Naive thymus-derived CD4-positive, alpha-beta T cell (primary cell): ENCODE results near the gene CD164L2. TPM values are rescaled to one million over a fixed set of nuclear protein-coding genes. Genes with fewer than 3 reads are reported as not detected.
A peak's percentile ranks its signal among the peaks of the same experiment; 100 is the strongest.

Experiments
- ATAC-seq: fragments of 150-1000 bp; cut with Tn5 transposase; 2 replicates; pipeline ENCODE4 v1.10.0; 2021; ENCODE audit warnings: mild to moderate bottlenecking, moderate library complexity
- CTCF ChIA-PET: fragments of 350-600 bp; sonication (Branson Sonifier 250); formaldehyde crosslinking; loops from one replicate; lab custom pipeline; 2021; ENCODE audit warnings: antibody characterized with exemption; lab: Charles Lee
- POLR2A ChIA-PET: fragments of 350-600 bp; sonication (Branson Sonifier 250); formaldehyde crosslinking; loops from one replicate; lab custom pipeline; 2021; ENCODE audit warnings: antibody characterized with exemption, inconsistent platforms; lab: Charles Lee
- DNase-seq, 9 donors: peaks; one replicate each; pipeline versions ENCODE4 v3.0.0 to v3.0.0-alpha.2; 2020 to 2022; ENCODE audit warnings: mixed read lengths in 1 of 9
- H3K27ac ChIP-seq: one replicate; pipeline ENCODE4 v1.7.0; 2013; ENCODE audit warnings: mild to moderate bottlenecking, low read depth, low read length, moderate library complexity
- H3K27me3 ChIP-seq, 2 donors: one replicate each; pipeline ENCODE4 v1.7.0; 2013; ENCODE audit warnings: low read length in 2 of 2, mild to moderate bottlenecking in 2 of 2, moderate library complexity in 2 of 2; ENCODE audit not compliant: control insufficient read depth in 2 of 2, insufficient read depth in 2 of 2
- H3K36me3 ChIP-seq, 3 experiments: 1 replicate in 2 of 3; 2 replicates in 1 of 3; pipeline ENCODE4 v1.7.0; 2013; ENCODE audit warnings: low read length in 3 of 3, mild to moderate bottlenecking in 3 of 3, moderate library complexity in 1 of 3; ENCODE audit not compliant: insufficient read depth in 3 of 3, control insufficient read depth in 2 of 3
- H3K4me1 ChIP-seq, 2 donors: one replicate each; pipeline ENCODE4 v1.7.0; 2013; ENCODE audit warnings: low read length in 2 of 2, mild to moderate bottlenecking in 2 of 2, moderate library complexity in 1 of 2; ENCODE audit not compliant: control insufficient read depth in 2 of 2, insufficient read depth in 2 of 2
- H3K4me3 ChIP-seq: 2 replicates; pipeline ENCODE4 v1.7.0; 2013; ENCODE audit warnings: mild to moderate bottlenecking, low read length
- H3K9me3 ChIP-seq, 3 experiments: 1 replicate in 2 of 3; 2 replicates in 1 of 3; pipeline ENCODE4 v1.7.0; 2013; ENCODE audit warnings: low read length in 3 of 3; ENCODE audit not compliant: control insufficient read depth in 2 of 3
- H3K27ac Mint-ChIP-seq, 9 donors: one replicate each; pipeline ENCODE4 v1.8.0; 2020 to 2022; ENCODE audit warnings: mixed read lengths in 9 of 9, mild to moderate bottlenecking in 8 of 9, moderate library complexity in 5 of 9, inconsistent platforms in 2 of 9
- H3K27me3 Mint-ChIP-seq, 5 donors: one replicate each; pipeline ENCODE4 v1.8.0; 2021 to 2022; ENCODE audit warnings: mixed read lengths in 5 of 5, mild to moderate bottlenecking in 1 of 5
- H3K36me3 Mint-ChIP-seq, 5 donors: one replicate each; pipeline ENCODE4 v1.8.0; 2020 to 2022; ENCODE audit warnings: mixed read lengths in 5 of 5, mild to moderate bottlenecking in 3 of 5, inconsistent platforms in 1 of 5
- H3K4me1 Mint-ChIP-seq, 7 donors: one replicate each; pipeline ENCODE4 v1.8.0; 2020 to 2022; ENCODE audit warnings: mixed read lengths in 7 of 7, mild to moderate bottlenecking in 3 of 7, inconsistent platforms in 1 of 7
- H3K4me3 Mint-ChIP-seq, 10 donors: one replicate each; pipeline ENCODE4 v1.8.0; 2020 to 2022; ENCODE audit warnings: mild to moderate bottlenecking in 10 of 10, mixed read lengths in 10 of 10, moderate library complexity in 6 of 10, inconsistent platforms in 2 of 10
- H3K9me3 Mint-ChIP-seq, 11 donors: one replicate each; pipeline ENCODE4 v1.8.0; 2020 to 2022; ENCODE audit warnings: mixed read lengths in 11 of 11, mild to moderate bottlenecking in 4 of 11, inconsistent platforms in 1 of 11, moderate library complexity in 1 of 11
- intact Hi-C, 2 donors: fragments of 100-400 bp; cut with micrococcal nuclease; formaldehyde crosslinking; loops; one replicate each; pipeline ENCODE4 v1.15.1; 2023
- polyA plus RNA-seq, 2 donors: library from polyadenylated mRNA; unstranded; fragments of 300-500 nt; fragmentation: Illumina TruSeq; gene quantifications; one replicate each; pipeline ENCODE4 v1.2.3, GENCODE V29; 2021
- total RNA-seq, 6 experiments: library from RNA in 5 of 6; stranded (reverse) in 5 of 6; gene quantifications; 1 replicate in 5 of 6; 2 replicates in 1 of 6; pipeline ENCODE4 v1.2.3 and lab custom pipeline; 2021 to 2026

The CD164L2 gene
- total and polyA plus RNA-seq, 7 experiments from 2014 or later = 0.24 TPM; not detected in 6

DNA sequence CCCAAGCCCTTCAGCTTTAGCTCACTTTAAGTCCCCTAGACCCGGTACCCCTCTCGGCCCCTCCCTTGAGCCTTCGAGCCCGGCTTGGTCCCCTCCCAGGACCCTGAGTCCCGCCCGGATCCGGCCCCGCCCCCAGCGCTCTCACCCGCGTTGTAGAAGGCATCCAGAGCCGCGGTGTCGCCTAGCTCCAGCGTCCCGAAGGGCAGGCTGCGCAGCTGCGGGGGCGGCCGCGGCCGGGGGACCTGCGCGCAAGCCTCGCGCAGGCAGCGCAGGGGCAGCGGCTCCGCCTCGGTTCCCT, 17.1 kb downstream of the CD164L2 start:
- intact Hi-C loops = loop anchor here (1.0 to 2.0 kb wide), 3 partner anchors 17 to 33 kb away; partner anchors contain the start of genes CD164L2 (in 1 of the 2) and SYTL1 (in 1 of the 2)
- no peaks in the 10 kb centered on the region for H3K27me3 ChIP-seq
- H3K36me3 Mint-ChIP-seq = no peaks in the 10 kb centered on the region
- CTCF ChIA-PET = interaction anchor here (0.6 to 2.6 kb wide), 12 partner anchors 8 to 297 kb away, joined by 3 to 18 read pairs (median 4); partner anchors contain the start of gene SYTL1
- H3K4me3 ChIP-seq = peak overlapping the region; percentile 61
- no peaks in the 10 kb centered on the region for H3K27me3 Mint-ChIP-seq
- H3K4me1 ChIP-seq = peaks cover 13 to 17% of the 10 kb centered on the region in 2 donors
- H3K27ac Mint-ChIP-seq = peak overlapping the region in 6 of 9 donors; percentile 66 to 90 (median 73)
- peak overlapping the region; percentile 60 for H3K27ac ChIP-seq
- H3K36me3 ChIP-seq = no peaks in the 10 kb centered on the region
- peak in 8 of 9 donors; percentile 38 to 88 (median 52) for DNase-seq
- POLR2A ChIA-PET = interaction anchor here (0.6 to 2.1 kb wide), 7 partner anchors 9 to 43 kb away, joined by 3 to 14 read pairs (median 6); partner anchors contain the start of gene FCN3
- H3K9me3 ChIP-seq = no peaks in the 10 kb centered on the region
- H3K4me1 Mint-ChIP-seq = peaks cover 21 to 52% (median 41%) of the 10 kb centered on the region in 7 donors
- no peaks in the 10 kb centered on the region for H3K9me3 Mint-ChIP-seq
- ATAC-seq = peak; percentile 56
- H3K4me3 Mint-ChIP-seq = peak overlapping the region; percentile 74 to 93 (median 88)

DNA sequence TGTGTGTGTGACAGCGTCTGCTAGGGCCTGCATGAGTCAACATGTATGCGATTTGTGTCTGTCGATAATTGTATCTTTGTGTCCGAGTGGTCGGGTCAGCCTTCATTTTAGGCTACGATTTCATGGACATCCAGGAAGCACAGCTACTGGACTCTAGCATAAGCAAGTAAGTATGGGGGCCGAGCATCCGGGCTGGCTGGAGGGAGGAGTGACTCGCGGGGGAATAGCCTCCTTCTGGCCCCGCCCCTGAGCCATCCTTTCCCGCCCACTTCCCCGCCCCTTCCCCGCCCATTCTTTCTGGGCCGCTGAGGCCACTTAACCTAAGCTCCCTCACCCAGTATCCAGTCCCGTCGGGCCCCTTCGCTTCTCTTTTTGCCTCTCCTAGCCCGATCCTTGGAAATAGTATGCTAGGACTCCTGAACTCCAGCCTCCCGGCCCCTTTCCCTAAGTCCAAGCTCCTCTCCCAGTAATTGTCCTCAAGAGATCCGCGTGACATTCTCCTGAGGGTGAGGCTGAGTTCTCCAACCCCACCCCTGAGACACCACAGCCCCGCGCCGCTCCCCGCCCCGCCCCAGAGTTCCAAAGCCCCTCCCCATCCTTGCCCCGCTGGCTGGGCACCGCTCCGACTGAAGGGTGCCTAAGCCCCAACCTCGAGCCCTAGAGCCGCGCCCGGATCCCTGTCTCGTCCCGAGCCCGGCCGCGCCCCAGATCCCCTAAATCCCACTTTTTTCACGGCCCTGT, 17.6 kb downstream of the CD164L2 start:
- no peaks in the 10 kb centered on the region for H3K27me3 ChIP-seq
- H3K4me3 ChIP-seq = peak overlapping the region; percentile 61
- DNase-seq = peak; percentile 48 to 77 (median 67)
- H3K36me3 ChIP-seq = no peaks in the 10 kb centered on the region
- H3K27ac ChIP-seq = peak overlapping the region; percentile 60
- peak; percentile 78 for ATAC-seq
- H3K4me1 ChIP-seq = peaks cover 13 to 17% of the 10 kb centered on the region in 2 donors
- no peaks in the 10 kb centered on the region for H3K9me3 ChIP-seq
- Mint-ChIP-seq H3K36me3 (no peaks in the 10 kb centered on the region), H3K27ac (peak overlapping the region; percentile 54 to 90 (median 73)), H3K9me3 (no peaks in the 10 kb centered on the region), H3K27me3 (no peaks in the 10 kb centered on the region), H3K4me3 (peak overlapping the region; percentile 74 to 93 (median 88)), H3K4me1 (peaks cover 21 to 55% (median 42%) of the 10 kb centered on the region in 7 donors)
- intact Hi-C loops = loop anchor here (1.0 to 2.0 kb wide), 8 partner anchors 8 to 43 kb away; partner anchors contain the start of genes CD164L2 (in 2 of the 2), GPR3 (in 2 of the 2), TMEM222 (in 2 of the 2) and SYTL1 (in 1 of the 2)
- ChIA-PET CTCF (interaction anchor here (0.6 to 2.6 kb wide), 14 partner anchors 8 to 297 kb away, joined by 3 to 18 read pairs (median 4); partner anchors contain the start of gene SYTL1), POLR2A (interaction anchor here (0.6 to 2.1 kb wide), 8 partner anchors 8 to 43 kb away, joined by 3 to 14 read pairs (median 6); partner anchors contain the start of gene FCN3)

DNA sequence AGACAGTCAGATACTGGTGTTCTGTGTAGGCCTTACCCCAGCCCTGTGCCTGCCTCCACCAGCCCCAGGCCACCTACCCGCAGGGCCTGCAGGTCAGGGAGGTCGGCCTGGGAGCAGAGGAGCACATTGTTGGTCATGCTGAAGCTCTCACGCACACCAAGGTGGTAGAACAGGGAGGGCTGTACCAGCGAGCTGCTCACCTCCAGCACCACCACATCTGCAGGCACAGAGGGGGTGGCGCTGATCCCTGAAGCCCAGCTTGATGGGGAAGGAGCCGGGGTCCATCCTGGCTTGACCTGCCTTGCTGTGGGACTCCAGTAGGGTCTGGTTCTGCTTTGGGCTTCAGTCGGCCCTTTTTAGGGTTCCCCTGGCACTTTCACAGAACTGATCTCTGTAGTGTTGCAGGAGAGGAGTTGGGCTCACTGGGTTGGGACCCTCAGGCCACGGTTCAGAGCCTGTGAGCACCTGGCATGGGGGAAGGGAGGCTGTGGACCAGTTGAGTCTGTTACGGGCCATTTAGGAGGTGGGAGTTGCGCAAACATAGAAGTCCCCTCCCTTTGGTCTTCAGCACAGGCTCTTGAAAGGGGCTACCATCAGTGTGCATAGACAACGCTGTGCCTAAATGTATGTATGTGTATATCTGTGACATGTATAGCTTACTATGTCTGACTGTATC, 18.3 kb downstream of the CD164L2 start:
- peaks cover 17 to 20% of the 10 kb centered on the region in 2 donors for H3K4me1 ChIP-seq
- ChIA-PET CTCF (interaction anchor here (0.6 to 2.6 kb wide), 8 partner anchors 7 to 298 kb away, joined by 3 to 18 read pairs (median 4); partner anchors contain the start of gene SYTL1), POLR2A (interaction anchor here (1.3 to 2.1 kb wide), 3 partner anchors 7 to 32 kb away, joined by 6 to 14 read pairs (median 6); no protein-coding TSS in a partner anchor)
- H3K27ac Mint-ChIP-seq = peak overlapping the region in 7 of 9 donors; percentile 48 to 90 (median 66)
- peak overlapping the region; percentile 74 to 93 (median 88) for H3K4me3 Mint-ChIP-seq
- peak overlapping the region; percentile 60 for H3K27ac ChIP-seq
- no peaks in the 10 kb centered on the region for H3K36me3 ChIP-seq
- peaks cover 23 to 57% (median 45%) of the 10 kb centered on the region in 7 donors for H3K4me1 Mint-ChIP-seq
- H3K9me3 ChIP-seq = no peaks in the 10 kb centered on the region
- peak overlapping the region; percentile 61 for H3K4me3 ChIP-seq
- intact Hi-C loops = loop anchor here (1.0 kb wide), 6 partner anchors 8 to 43 kb away; partner anchors contain the start of genes GPR3 (in 2 of the 2), TMEM222 (in 2 of the 2) and CD164L2 (in 1 of the 2)
- no peaks in the 10 kb centered on the region for H3K27me3 Mint-ChIP-seq
- peaks cover 0 to 2% (median 0%) of the 10 kb centered on the region in 5 donors for H3K36me3 Mint-ChIP-seq
- ATAC-seq (no peak), DNase-seq (no peak)
- no peaks in the 10 kb centered on the region for H3K27me3 ChIP-seq
- peaks cover 0 to 3% (median 0%) of the 10 kb centered on the region in 11 donors for H3K9me3 Mint-ChIP-seq

DNA sequence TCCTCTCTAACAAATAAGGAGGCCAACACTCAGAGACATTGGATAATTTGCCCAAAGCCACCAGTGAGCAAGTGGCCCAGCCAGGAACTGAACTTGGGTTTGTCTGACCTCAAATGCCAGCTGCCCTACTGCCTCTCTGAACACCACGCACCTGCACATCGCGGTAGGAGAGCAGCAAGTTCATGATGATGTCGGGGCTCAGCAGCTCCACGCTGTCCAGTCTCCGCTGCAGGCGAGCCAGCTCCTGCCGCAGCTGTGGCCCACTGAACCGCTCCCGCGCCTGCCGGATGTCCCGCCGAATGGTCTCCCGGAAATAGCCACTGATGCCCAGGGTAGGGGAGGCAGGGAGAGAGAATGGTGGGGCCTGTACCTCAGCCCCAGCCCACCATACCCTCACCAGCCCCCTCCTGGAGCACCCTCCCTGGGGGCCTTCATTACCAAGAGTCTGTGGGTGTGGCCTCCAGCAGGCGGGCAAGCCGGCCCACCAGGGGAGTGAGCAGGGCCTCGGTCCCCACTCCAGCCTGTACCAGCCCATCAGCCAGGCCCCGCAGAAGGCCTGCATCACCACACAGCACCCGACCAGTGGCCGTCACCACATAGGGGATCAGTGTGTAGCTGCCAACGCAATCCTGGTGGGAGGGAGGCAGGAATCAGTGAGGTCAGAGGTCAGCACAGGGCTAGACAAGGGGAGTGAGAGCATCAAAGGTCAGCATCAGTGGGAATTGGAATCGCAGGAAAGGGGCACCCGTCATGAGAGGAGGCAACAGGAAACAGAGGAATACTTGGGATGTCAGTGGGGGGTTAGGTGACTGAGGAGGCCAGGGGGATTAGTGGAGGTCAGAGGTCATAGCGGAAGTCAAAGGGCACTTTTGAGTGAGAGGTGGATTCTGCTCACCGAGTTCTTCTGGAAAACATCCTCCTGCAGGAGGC, 19.1 kb downstream of the CD164L2 start:
- Histone ChIP-seq H3K36me3 (no peaks in the 10 kb centered on the region), H3K27ac (no peak overlapping the region), H3K27me3 (no peaks in the 10 kb centered on the region), H3K4me1 (peaks cover 23 to 25% of the 10 kb centered on the region in 2 donors), H3K4me3 (no peak overlapping the region), H3K9me3 (no peaks in the 10 kb centered on the region)
- no peaks in the 10 kb centered on the region for H3K27me3 Mint-ChIP-seq
- peak overlapping the region in 5 of 10 donors; percentile 3 to 38 (median 35) for H3K4me3 Mint-ChIP-seq
- ATAC-seq = no peak
- ChIA-PET CTCF (interaction anchor here (1.9 kb wide), 1 partner anchor 32 kb away, joined by 8 read pairs; no protein-coding TSS in a partner anchor), POLR2A (interaction anchor here (1.3 kb wide), 1 partner anchor 21 kb away, joined by 6 read pairs; no protein-coding TSS in a partner anchor)
- H3K27ac Mint-ChIP-seq = peak overlapping the region in 2 of 9 donors; percentile 52 to 72
- intact Hi-C loops = no loop called here
- peaks cover 0 to 3% (median 0%) of the 10 kb centered on the region in 11 donors for H3K9me3 Mint-ChIP-seq
- peaks cover 0 to 2% (median 0%) of the 10 kb centered on the region in 5 donors for H3K36me3 Mint-ChIP-seq
- DNase-seq = no peak
- H3K4me1 Mint-ChIP-seq = peaks cover 23 to 57% (median 45%) of the 10 kb centered on the region in 7 donors

DNA sequence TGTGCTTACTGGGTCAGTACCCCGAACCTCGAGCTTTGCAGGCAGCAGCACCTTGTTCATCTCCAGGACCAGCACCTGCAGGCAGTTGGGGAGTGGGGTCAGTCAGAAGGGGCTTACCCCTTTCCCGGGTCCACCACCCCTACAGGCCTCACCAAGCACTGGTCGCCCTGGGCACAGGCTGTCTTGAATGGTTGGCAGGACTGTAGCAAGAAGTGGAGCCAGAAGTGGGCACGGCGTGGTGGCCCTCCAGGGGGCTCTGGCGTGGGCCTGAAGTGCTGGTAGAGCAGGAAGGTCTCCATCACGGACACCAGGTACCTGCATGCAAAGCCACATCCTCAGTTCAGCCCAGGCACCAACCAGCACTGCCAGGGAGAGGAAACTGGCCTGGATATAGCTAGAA, 21.6 kb downstream of the CD164L2 start:
- POLR2A ChIA-PET = interaction anchor here (1.0 to 1.6 kb wide), 2 partner anchors 8 to 249 kb away, joined by 3 to 5 read pairs; no protein-coding TSS in a partner anchor
- Mint-ChIP-seq H3K4me3 (peak overlapping the region in 5 of 10 donors; percentile 53 to 70 (median 68)), H3K9me3 (peaks cover 0 to 3% (median 0%) of the 10 kb centered on the region in 11 donors), H3K36me3 (peaks cover 0 to 4% (median 0%) of the 10 kb centered on the region in 5 donors), H3K27me3 (no peaks in the 10 kb centered on the region), H3K27ac (no peak overlapping the region), H3K4me1 (peaks cover 23 to 58% (median 49%) of the 10 kb centered on the region in 7 donors)
- no peak overlapping the region for H3K4me3 ChIP-seq
- H3K27me3 ChIP-seq = no peaks in the 10 kb centered on the region
- H3K4me1 ChIP-seq = peaks cover 34 to 37% of the 10 kb centered on the region in 2 donors
- CTCF ChIA-PET = interaction anchor here (0.9 to 2.4 kb wide), 2 partner anchors 29 to 62 kb away, joined by 3 to 8 read pairs; no protein-coding TSS in a partner anchor
- ATAC-seq (no peak), DNase-seq (no peak)
- H3K9me3 ChIP-seq = no peaks in the 10 kb centered on the region
- intact Hi-C loops = no loop called here
- no peak overlapping the region for H3K27ac ChIP-seq
- H3K36me3 ChIP-seq = no peaks in the 10 kb centered on the region
